MM.1S (cell line): ENCODE measurements around the gene ACSL5.

Experiments used
- DNase-seq: peaks from one replicate; pipeline ENCODE4 v3.0.0-alpha.2; 2015
- H2AFZ ChIP-seq: fragments of 300-600 bp; sonication (generic); 2 replicates; pipeline ENCODE4 v1.6.0; 2016; ENCODE audit warnings: antibody characterized with exemption, low read length
- H3F3A ChIP-seq: fragments of 300-600 bp; sonication (generic); 2 replicates; pipeline ENCODE4 v1.6.1; 2016; ENCODE audit warnings: mild to moderate bottlenecking, antibody characterized with exemption, low read length, moderate library complexity, mixed read lengths; ENCODE audit not compliant: insufficient read depth
- H3K27ac ChIP-seq: fragments of 300-600 bp; sonication (generic); 2 replicates; pipeline ENCODE4 v1.5.1; 2016; ENCODE audit warnings: mild to moderate bottlenecking, low read length
- H3K27me3 ChIP-seq: fragments of 300-600 bp; sonication (generic); replicated peaks from 2 replicates; pipeline ENCODE4 v1.6.0; 2016; ENCODE audit warnings: low read length; ENCODE audit not compliant: insufficient read depth
- H3K36me3 ChIP-seq: fragments of 300-600 bp; sonication (generic); replicated peaks from 2 replicates; pipeline ENCODE4 v1.6.1; 2016; ENCODE audit warnings: mild to moderate bottlenecking, low read length, mixed read lengths; ENCODE audit not compliant: insufficient read depth
- H3K4me1 ChIP-seq: fragments of 300-600 bp; sonication (generic); 2 replicates; pipeline ENCODE4 v1.6.1; 2016; ENCODE audit warnings: low read length, mixed read lengths
- H3K4me2 ChIP-seq: fragments of 300-600 bp; sonication (generic); 2 replicates; pipeline ENCODE4 v1.6.0; 2016; ENCODE audit warnings: low read depth, low read length
- H3K4me3 ChIP-seq: fragments of 300-600 bp; sonication (generic); 2 replicates; pipeline ENCODE4 v1.5.1; 2016; ENCODE audit warnings: low read length, mixed read lengths
- H3K79me2 ChIP-seq: fragments of 300-600 bp; sonication (generic); 2 replicates; pipeline ENCODE4 v1.6.1; 2016; ENCODE audit warnings: mixed run types, low read length, mixed read lengths
- H3K9ac ChIP-seq: fragments of 300-600 bp; sonication (generic); 2 replicates; pipeline ENCODE4 v1.6.1; 2016; ENCODE audit warnings: low read length, mixed read lengths
- H3K9me2 ChIP-seq: fragments of 300-600 bp; sonication (generic); replicated peaks from 2 replicates; pipeline ENCODE4 v1.6.1; 2016; ENCODE audit warnings: mild to moderate bottlenecking, low read length, mixed read lengths; ENCODE audit not compliant: insufficient read depth
- H3K9me3 ChIP-seq: fragments of 300-600 bp; sonication (generic); replicated peaks from 2 replicates; pipeline ENCODE4 v1.6.1; 2016; ENCODE audit warnings: mild to moderate bottlenecking, low read length, mixed read lengths; ENCODE audit not compliant: insufficient read depth
- H4K20me1 ChIP-seq: fragments of 300-600 bp; sonication (generic); 2 replicates; pipeline ENCODE4 v1.6.1; 2016; ENCODE audit warnings: mild to moderate bottlenecking, low read length, moderate library complexity, mixed read lengths; ENCODE audit not compliant: insufficient read depth
- CTCF ChIP-seq: fragments of 300-600 bp; sonication (generic); IDR thresholded peaks from 2 replicates; pipeline ENCODE4 v1.5.1; 2016; ENCODE audit warnings: antibody characterized with exemption, low read length, mixed read lengths
- EZH2 ChIP-seq: fragments of 300-600 bp; sonication (generic); optimal IDR thresholded peaks from 2 replicates; pipeline ENCODE3; 2017; ENCODE audit warnings: low read depth, mild to moderate bottlenecking, antibody characterized with exemption, low read length, mixed read lengths
- EZH2phosphoT487 ChIP-seq: fragments of 300-600 bp; sonication (generic); IDR thresholded peaks from 2 replicates; pipeline ENCODE4 v1.6.1; 2018; ENCODE audit warnings: antibody characterized with exemption, low read length

Gene ACSL5

GRCh38 chr10:112365014-112365432 is 8.9 kb upstream of the ACSL5 start:
- H3K9me2 ChIP-seq: no peaks in the 10 kb centered on the region
- no peaks in the 10 kb centered on the region for H3K27me3 ChIP-seq
- no peaks in the 10 kb centered on the region for H3F3A ChIP-seq
- no peak overlapping the region for H2AFZ ChIP-seq
- H3K4me2 ChIP-seq: no peak overlapping the region
- DNase-seq: no peak
- no peaks in the 10 kb centered on the region for H3K4me1 ChIP-seq
- H3K79me2 ChIP-seq: no peaks in the 10 kb centered on the region
- H4K20me1 ChIP-seq: no peaks in the 10 kb centered on the region
- no peaks in the 10 kb centered on the region for H3K9me3 ChIP-seq
- H3K27ac ChIP-seq: no peak overlapping the region
- H3K36me3 ChIP-seq: no peaks in the 10 kb centered on the region
- no peak overlapping the region for H3K9ac ChIP-seq
- no peak overlapping the region for H3K4me3 ChIP-seq
- TF ChIP-seq CTCF: no peak
- no peak for TF ChIP-seq EZH2phosphoT487
- TF ChIP-seq EZH2: no peak

GRCh38 chr10:112365451-112365850 is 8.5 kb upstream of the ACSL5 start:
- no peaks in the 10 kb centered on the region for H3K27me3 ChIP-seq
- no peak overlapping the region for H3K27ac ChIP-seq
- no peak overlapping the region for H3K9ac ChIP-seq
- no peaks in the 10 kb centered on the region for H3K9me2 ChIP-seq
- no peaks in the 10 kb centered on the region for H3K36me3 ChIP-seq
- no peak for TF ChIP-seq EZH2
- TF ChIP-seq CTCF: no peak
- no peak for TF ChIP-seq EZH2phosphoT487
- no peaks in the 10 kb centered on the region for H3K9me3 ChIP-seq
- no peaks in the 10 kb centered on the region for H3K4me1 ChIP-seq
- no peak for DNase-seq
- H3K79me2 ChIP-seq: no peaks in the 10 kb centered on the region
- no peak overlapping the region for H3K4me2 ChIP-seq
- H3F3A ChIP-seq: no peaks in the 10 kb centered on the region
- H3K4me3 ChIP-seq: no peak overlapping the region
- H4K20me1 ChIP-seq: no peaks in the 10 kb centered on the region
- H2AFZ ChIP-seq: no peak overlapping the region

- no peaks in the 10 kb centered on the region for H3K4me1 ChIP-seq
- DNase-seq: no peak
- TF ChIP-seq EZH2phosphoT487 (no peak), CTCF (no peak), EZH2 (no peak)
Observed at GRCh38 chr10:112366992-112367391, 6.9 kb upstream of the ACSL5 start.

More at GRCh38 chr10:112366992-112367391, 6.9 kb upstream of the ACSL5 start:
- H3K9me2 ChIP-seq: no peaks in the 10 kb centered on the region
- no peak overlapping the region for H3K4me2 ChIP-seq
- no peaks in the 10 kb centered on the region for H3F3A ChIP-seq
- no peaks in the 10 kb centered on the region for H3K79me2 ChIP-seq
- no peaks in the 10 kb centered on the region for H3K27me3 ChIP-seq
- H2AFZ ChIP-seq: no peak overlapping the region
- H3K4me3 ChIP-seq: no peak overlapping the region
- no peaks in the 10 kb centered on the region for H3K36me3 ChIP-seq
- H3K27ac ChIP-seq: no peak overlapping the region
- no peaks in the 10 kb centered on the region for H4K20me1 ChIP-seq
- H3K9ac ChIP-seq: no peak overlapping the region
- no peaks in the 10 kb centered on the region for H3K9me3 ChIP-seq
